OCI-LY3 (cell line): ENCODE results near the gene MYO15B.

Source experiments
- CTCF ChIP-seq: fragments of 200-600, 300-600 bp; sonication (generic); IDR thresholded peaks from 2 replicates; pipeline ENCODE4 v1.5.1; 2014; ENCODE audit warnings: antibody characterized with exemption, low read length, low read depth
- EZH2phosphoT487 ChIP-seq: fragments of 200-600 bp; shearing (Covaris generic); IDR thresholded peaks from 2 replicates; pipeline ENCODE4 v1.6.1; 2018; ENCODE audit warnings: antibody characterized with exemption, mixed run types, low read depth

GRCh38 chr17:75590849-75591721 lies 3.5 kb downstream of the MYO15B start:
- TF ChIP-seq CTCF: no peak
- no peak for TF ChIP-seq EZH2phosphoT487
